Measurements from ENCODE around the gene BMPR1B. TPM values are rescaled to one million over a fixed set of nuclear protein-coding genes. Genes with fewer than 3 reads are reported as not detected.

Gene BMPR1B
- total and polyA plus RNA-seq, 4 donors = 0.27 to 0.70 (median 0.48) TPM

GRCh38 chr4:95107635-95108034 lies 349.9 kb downstream of the BMPR1B start:
- H3K9ac ChIP-seq (ENCODE audit: low read depth in 1 of 2, low read length in 2 of 2) = no peak overlapping the region
- no peaks in the 10 kb centered on the region for H3K4me1 ChIP-seq (ENCODE audit: control insufficient read depth in 4 of 4, insufficient read depth in 4 of 4, low read length in 3 of 4)
- H3K27ac ChIP-seq (ENCODE audit: low read depth in 1 of 2, low read length in 2 of 2) = no peak overlapping the region
- no peaks in the 10 kb centered on the region for H3K27me3 ChIP-seq (ENCODE audit: control insufficient read depth in 4 of 4, insufficient read depth in 4 of 4, low read length in 3 of 4)
- no peak for TF ChIP-seq HNF4G (IDR thresholded peaks at IDR 0.05)
- no peaks in the 10 kb centered on the region for H3K36me3 ChIP-seq (ENCODE audit: control insufficient read depth in 4 of 4, insufficient read depth in 3 of 4, low read depth in 1 of 4, low read length in 3 of 4)
- DNase-seq (ENCODE audit: low spot score) = no peak
- H3K4me3 ChIP-seq (ENCODE audit: low read depth in 1 of 3, low read length in 3 of 3) = no peak overlapping the region
- no peaks in the 10 kb centered on the region for H3K9me3 ChIP-seq (ENCODE audit: control insufficient read depth in 4 of 4, low read length in 3 of 4)
- 65% methylated on average over 4 of the region's 4 CpGs for WGBS

GRCh38 chr4:95108883-95109421 lies 351.2 kb downstream of the BMPR1B start:
- Histone ChIP-seq H3K9me3 (ENCODE audit: control insufficient read depth in 4 of 4, low read length in 3 of 4) (no peaks in the 10 kb centered on the region), H3K36me3 (ENCODE audit: control insufficient read depth in 4 of 4, insufficient read depth in 3 of 4, low read depth in 1 of 4, low read length in 3 of 4) (no peaks in the 10 kb centered on the region), H3K27me3 (ENCODE audit: control insufficient read depth in 4 of 4, insufficient read depth in 4 of 4, low read length in 3 of 4) (no peaks in the 10 kb centered on the region), H3K27ac (ENCODE audit: low read depth in 1 of 2, low read length in 2 of 2) (no peak overlapping the region), H3K4me3 (ENCODE audit: low read depth in 1 of 3, low read length in 3 of 3) (no peak overlapping the region), H3K4me1 (ENCODE audit: control insufficient read depth in 4 of 4, insufficient read depth in 4 of 4, low read length in 3 of 4) (no peaks in the 10 kb centered on the region), H3K9ac (ENCODE audit: low read depth in 1 of 2, low read length in 2 of 2) (no peak overlapping the region)
- DNase-seq (ENCODE audit: low spot score) = no peak
- no peak for TF ChIP-seq FOXA2 (IDR thresholded peaks at IDR 0.05)
- TF ChIP-seq REST (IDR thresholded peaks at IDR 0.05) = no peak
- no peak for TF ChIP-seq MAX (IDR thresholded peaks at IDR 0.05)
- no peak for TF ChIP-seq EGR1 (IDR thresholded peaks at IDR 0.05; ENCODE audit: low read depth in 2 of 2)
- no peak for TF ChIP-seq NR2F2 (IDR thresholded peaks at IDR 0.05)
- TF ChIP-seq ZBTB33 (IDR thresholded peaks at IDR 0.05) = no peak
- no peak for TF ChIP-seq SP1 (IDR thresholded peaks at IDR 0.05)
- no peak for TF ChIP-seq YY1 (IDR thresholded peaks at IDR 0.05)
- TF ChIP-seq FOXA1 (IDR thresholded peaks at IDR 0.05) = no peak
- 85% methylated on average over 1 of the region's 1 CpG for WGBS

- 87% methylated on average over 3 of the region's 3 CpGs for WGBS
- H3K9ac ChIP-seq (ENCODE audit: low read depth in 1 of 2, low read length in 2 of 2) = no peak overlapping the region
Measured at GRCh38 chr4:95114521-95114920, 356.8 kb downstream of the BMPR1B start.

More at GRCh38 chr4:95114521-95114920, 356.8 kb downstream of the BMPR1B start:
- Histone ChIP-seq H3K4me3 (ENCODE audit: low read depth in 1 of 3, low read length in 3 of 3) (no peak overlapping the region), H3K36me3 (ENCODE audit: control insufficient read depth in 4 of 4, insufficient read depth in 3 of 4, low read depth in 1 of 4, low read length in 3 of 4) (no peaks in the 10 kb centered on the region), H3K9me3 (ENCODE audit: control insufficient read depth in 4 of 4, low read length in 3 of 4) (no peaks in the 10 kb centered on the region), H3K27ac (ENCODE audit: low read depth in 1 of 2, low read length in 2 of 2) (no peak overlapping the region), H3K4me1 (ENCODE audit: control insufficient read depth in 4 of 4, insufficient read depth in 4 of 4, low read length in 3 of 4) (no peaks in the 10 kb centered on the region), H3K27me3 (ENCODE audit: control insufficient read depth in 4 of 4, insufficient read depth in 4 of 4, low read length in 3 of 4) (no peaks in the 10 kb centered on the region)
- DNase-seq (ENCODE audit: low spot score) = no peak
- TF ChIP-seq ZBTB33 (IDR thresholded peaks at IDR 0.05) = no peak
- no peak for TF ChIP-seq EGR1 (IDR thresholded peaks at IDR 0.05; ENCODE audit: low read depth in 2 of 2)
- TF ChIP-seq RAD21 (IDR thresholded peaks at IDR 0.05) = no peak
- TF ChIP-seq YY1 (IDR thresholded peaks at IDR 0.05) = no peak
- no peak for TF ChIP-seq HNF4A (conservative IDR thresholded peaks at IDR 0.05)
- no peak for TF ChIP-seq GABPA (IDR thresholded peaks at IDR 0.05 in 1 of 2, conservative IDR thresholded peaks at IDR 0.05 in 1 of 2)
- no peak for TF ChIP-seq FOXA1 (IDR thresholded peaks at IDR 0.05)
- TF ChIP-seq ATF3 (IDR thresholded peaks at IDR 0.05) = no peak
- TF ChIP-seq NR2F2 (IDR thresholded peaks at IDR 0.05) = no peak
- TF ChIP-seq TAF1 (conservative IDR thresholded peaks at IDR 0.05) = no peak
- TF ChIP-seq REST (IDR thresholded peaks at IDR 0.05) = no peak

Data from liver (tissue), 9 donors.